ENCODE data around the gene UBL7.
"Not testable (repeated sequence)": the region's sequence is repeated elsewhere in the genome, so short reads cannot be mapped to it uniquely, and the experiment has no call there.

Gene UBL7

DNA sequence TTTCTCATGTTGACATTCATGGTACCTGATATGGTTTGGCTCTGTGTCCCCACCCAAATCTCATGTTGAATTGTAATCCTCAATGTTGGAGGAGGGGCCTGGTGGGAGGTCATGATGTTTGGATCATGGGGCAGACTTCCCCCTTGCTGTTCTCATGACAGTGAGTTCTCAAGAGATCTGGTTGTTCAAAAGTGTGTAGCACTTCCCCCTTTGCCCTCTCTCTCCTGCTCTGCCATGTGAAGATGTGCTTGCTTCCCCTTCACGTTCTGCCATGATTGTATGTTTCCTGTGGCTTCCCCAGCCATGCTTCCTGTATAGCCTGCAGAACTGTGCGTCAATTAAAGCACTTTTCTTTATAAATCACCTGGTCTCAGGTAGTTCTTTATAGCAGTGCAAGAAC lies 3.3 kb upstream of the UBL7 start:
- DNase-seq (ENCODE audit: low read depth in 2 of 3, low spot score in 1 of 3), result no peak

DNA sequence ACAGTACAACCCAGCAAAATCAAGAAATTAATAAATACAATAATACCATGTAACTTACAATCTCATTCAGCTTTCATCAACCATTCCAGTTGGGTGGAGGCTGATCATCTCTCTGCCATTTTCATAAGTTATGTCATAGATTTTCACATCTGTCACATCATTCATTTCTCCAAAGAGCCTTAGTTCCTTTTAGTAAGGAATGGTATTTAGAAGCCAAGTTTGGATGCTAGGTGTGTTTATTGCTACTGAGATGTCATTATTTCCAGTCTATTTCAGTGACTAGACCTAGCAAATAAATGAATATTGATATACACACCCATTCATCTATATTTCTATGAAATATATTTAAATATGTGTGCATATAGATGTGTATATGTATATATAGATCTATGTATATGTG lies 2.7 kb upstream of the UBL7 start:
- no peak for DNase-seq (ENCODE audit: low read depth in 2 of 3, low spot score in 1 of 3)

DNA sequence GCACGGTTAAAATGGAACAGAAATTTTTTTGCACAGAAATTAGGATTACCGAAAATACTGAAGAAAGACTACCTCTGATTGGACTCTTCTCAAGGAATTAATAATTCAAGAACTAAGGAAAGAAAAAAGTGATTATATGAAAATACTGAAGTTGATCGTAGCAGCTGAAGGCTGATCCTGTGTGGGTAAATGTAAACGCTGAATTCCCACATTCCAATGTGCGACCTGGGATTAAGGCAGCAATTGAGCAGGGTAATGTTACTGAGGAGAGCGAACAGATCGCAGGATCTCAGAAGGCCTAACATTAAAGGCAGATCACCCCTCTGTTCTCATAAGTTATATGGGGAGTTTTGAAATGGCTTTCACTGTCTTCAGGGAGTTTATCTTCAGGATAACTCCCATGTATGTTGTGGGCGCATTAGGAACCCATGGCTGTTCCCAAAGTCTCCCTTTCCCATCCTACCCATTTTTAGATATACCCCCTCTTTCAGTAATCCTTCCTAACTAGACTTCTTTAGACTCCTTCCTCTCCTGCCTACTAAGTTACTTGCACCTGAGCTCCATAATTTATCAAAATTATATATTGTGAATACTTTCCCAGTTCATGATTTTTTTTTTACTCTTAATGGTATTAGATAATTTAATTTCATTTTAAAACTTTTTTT lies 1.0 kb upstream of the UBL7 start:
- no peak for DNase-seq (ENCODE audit: low read depth in 2 of 3, low spot score in 1 of 3)

DNA sequence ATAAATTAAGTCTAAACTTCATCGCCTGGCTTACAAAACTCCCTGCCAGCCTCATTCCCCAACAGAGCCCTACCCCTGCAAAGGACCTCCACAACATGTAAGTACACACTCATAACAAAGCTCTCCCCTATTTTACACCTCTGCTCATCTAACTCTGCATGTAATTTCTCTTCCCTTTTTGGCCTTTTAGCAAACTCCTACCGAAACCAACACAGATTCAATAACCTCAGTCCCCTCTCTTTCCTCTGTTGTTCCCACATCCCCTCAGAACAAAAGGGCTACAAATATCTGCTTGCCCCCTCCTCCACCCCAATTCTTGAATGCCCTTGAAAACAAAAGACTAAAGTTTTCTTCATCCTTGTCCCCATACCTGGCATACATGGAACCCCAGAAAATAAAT lies 662 bp downstream of the UBL7 start:
- no peak for DNase-seq (ENCODE audit: low read depth in 2 of 3, low spot score in 1 of 3)

DNA sequence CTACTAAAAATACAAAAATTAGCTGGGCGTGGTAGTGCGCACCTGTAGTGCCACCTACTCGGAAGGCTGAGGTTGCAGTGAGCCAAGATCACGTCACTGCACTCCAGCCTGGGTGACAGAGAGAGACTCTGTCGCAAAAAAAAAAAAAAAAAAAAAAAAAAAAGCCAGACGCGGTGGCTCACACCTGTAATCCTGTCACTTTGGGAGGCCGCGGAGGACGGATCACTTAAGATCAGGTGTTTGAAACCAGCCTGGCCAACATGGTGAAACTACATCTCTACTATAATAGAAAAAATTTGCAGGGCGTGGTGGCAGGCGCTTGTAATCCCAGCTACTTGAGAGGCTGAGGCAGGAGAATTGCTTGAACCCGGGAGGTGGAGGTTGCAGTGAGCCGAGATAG lies 1.2 kb downstream of the UBL7 start:
- not testable (repeated sequence) for DNase-seq (ENCODE audit: low read depth in 2 of 3, low spot score in 1 of 3)

DNA sequence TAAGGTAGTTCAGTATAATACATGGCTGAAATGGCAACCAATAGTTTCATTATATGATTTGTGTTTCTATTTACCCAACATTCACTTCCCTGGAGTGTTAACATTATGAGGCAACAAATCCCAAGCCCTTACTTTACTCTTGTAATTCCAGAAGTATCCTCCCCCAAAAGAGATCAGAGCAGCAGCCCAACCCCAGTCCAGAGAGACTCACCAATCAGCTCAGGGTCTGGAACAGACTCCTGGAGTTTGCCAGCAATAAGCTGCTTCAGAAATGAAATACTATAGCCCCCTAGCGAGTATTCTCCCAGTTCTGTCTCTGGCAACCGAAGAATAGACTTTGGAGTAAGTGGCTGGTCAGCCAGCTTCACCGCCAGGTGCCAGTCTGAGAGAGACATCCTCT lies 2.5 kb downstream of the UBL7 start:
- DNase-seq (ENCODE audit: low read depth in 2 of 3, low spot score in 1 of 3), result no peak

DNA sequence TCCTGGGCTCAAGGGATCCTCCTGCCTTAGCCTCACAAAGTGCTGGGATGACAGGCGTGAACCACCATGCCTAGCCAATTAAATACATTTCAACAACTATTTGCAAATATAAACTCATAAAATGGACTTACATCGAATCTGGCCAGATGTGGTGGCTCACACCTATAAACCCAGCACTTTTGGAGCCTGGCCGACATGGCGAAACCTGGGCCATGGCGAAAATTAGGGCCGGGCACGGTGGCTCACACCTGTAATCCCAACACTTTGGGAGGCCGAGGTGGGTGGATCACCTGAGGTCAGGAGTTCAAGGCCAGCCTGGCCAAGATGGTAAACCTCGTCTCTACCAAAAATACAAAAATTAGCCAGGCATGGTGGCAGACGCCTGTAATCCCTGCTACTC lies 3.9 kb downstream of the UBL7 start:
- not testable (repeated sequence) for DNase-seq (ENCODE audit: low read depth in 2 of 3, low spot score in 1 of 3)

DNA sequence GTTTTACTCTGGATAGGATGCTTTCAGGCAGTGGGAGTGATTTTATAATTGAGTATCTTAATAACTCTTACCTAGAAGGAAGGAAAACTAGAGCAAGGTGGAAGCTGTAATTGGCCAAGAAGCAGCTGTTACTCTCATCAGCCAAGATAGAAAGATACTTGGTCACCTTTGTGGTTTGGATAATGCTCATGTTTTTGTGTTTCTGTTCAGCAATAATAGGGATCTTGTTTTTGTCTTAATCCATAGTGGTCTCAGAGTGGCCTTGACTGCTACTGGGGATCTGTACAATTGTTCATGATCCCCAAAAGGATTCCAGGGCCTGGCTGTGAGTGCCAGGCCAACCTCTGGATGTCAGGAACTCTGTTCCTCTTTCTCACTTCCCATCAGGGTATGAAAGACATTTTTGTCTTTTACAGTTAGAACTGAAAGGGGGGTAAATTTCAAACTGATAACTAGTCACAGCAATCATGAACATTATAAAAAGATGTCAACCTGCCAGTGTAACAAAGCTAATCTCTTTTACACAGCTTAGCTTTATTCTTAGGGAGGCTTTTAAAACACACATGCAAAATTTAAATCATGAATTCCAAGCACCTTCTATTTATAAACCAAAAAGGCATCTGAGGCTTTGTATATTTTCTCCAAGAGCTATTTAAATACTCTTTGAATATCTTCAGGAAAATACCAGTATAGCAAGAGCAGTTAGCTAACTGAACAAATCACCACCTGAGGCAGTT lies 6.0 kb downstream of the UBL7 start:
- no peak for DNase-seq (ENCODE audit: low read depth in 2 of 3, low spot score in 1 of 3)

DNA sequence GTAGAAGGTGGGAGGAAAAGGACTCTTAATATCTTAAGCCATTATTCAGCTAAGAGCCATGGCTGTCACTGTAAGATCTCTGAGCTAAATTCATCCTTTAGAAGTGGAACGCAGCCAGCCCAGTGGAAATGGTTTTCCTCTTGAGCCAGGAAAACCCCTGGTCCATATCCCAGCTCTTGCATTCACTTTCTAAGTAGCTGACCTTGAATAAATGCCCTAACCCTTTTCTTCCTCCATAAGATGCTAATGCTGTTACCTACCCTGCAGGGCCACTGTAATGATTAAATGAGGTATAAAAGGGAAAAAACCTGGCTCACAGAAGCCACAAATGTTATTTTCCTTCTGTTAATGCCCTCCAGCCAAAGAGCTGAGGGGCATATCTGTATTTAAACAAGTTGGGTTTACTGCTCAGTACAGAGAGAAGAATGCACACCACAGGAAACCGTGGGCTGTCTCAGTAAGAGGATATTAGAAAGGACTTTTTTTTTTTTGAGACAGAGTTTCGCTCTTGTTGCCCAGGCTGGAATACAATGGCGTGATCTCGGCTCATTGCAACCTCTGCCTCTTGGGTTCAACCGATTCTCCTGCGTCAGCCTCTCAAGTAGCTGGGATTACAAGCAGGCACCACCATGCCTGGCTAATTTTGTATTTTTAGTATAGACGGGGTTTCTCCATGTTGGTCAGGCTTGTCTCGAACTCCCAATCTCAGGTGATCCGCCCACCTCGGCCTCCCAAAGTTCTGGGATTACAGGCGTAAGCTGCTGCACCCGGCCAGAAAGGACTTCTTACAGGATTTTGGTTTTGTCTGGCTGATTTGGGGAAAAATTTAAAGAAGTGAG lies 6.8 kb downstream of the UBL7 start:
- DNase-seq (ENCODE audit: low read depth in 2 of 3, low spot score in 1 of 3), result no peak

DNA sequence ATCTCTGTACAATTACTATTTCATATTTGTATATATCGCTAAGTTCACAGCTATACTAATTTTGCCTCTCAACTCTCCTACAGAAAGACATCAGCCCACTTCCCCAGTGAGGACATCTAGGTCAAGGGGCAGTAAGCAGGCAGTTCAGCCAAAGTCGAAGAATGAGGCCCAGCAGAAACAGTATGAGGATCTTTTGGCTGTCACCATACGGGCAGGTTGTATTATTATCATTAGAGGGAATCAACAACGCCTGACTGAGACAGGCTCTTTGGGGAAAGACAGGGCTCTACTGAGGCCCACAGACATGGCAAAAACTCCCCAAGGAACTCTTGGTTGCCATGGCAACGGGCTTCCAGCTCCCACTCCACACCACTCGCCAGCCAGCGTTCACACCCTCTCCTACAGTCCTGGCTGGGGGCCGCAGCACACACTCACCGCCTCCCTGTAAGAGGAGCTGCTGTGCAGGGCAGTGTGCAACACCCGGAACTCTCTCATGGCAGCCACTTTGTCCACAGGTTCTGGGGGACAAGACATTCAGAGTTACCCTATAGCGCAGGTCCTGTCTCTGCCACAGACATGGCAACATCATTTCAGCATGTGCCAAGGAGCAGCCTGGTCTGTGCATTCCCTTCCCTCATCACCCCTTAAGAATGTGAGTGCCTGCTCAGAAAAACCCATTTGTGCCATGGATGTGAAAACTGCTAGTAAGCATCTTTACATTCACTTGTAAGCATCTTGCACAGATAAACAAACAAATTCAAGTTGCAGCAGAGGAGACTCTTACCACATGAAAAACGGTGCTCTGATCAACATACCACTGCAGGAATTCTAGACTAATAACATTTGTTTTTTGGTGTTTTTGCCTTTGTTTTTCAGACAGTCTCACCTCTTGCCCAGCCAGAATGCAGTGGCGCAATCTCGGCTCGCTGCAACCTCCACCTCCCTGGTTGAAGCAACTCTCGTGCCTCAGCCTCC lies 8.8 kb downstream of the UBL7 start:
- no peak for DNase-seq (ENCODE audit: low read depth in 2 of 3, low spot score in 1 of 3)

DNA sequence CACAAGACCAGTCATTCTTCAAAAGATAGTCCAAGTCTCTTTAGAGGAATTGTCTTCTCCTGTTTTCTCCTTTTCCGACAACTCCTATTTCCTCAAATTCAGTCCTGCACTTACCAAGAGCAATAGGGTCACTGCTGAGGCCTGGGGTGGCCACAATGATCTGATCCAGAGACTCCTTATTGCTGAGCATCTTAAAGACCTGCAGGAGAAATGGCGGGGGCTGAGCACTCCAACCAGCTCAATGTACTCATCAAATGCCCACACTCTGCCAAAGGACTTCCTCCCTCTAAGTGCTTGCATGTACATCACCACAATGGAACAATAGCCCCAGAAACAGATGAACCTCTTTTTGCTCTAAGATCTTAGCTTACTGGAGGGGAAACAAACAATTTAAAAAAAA lies 9.6 kb downstream of the UBL7 start:
- DNase-seq (ENCODE audit: low read depth in 2 of 3, low spot score in 1 of 3), result no peak

DNA sequence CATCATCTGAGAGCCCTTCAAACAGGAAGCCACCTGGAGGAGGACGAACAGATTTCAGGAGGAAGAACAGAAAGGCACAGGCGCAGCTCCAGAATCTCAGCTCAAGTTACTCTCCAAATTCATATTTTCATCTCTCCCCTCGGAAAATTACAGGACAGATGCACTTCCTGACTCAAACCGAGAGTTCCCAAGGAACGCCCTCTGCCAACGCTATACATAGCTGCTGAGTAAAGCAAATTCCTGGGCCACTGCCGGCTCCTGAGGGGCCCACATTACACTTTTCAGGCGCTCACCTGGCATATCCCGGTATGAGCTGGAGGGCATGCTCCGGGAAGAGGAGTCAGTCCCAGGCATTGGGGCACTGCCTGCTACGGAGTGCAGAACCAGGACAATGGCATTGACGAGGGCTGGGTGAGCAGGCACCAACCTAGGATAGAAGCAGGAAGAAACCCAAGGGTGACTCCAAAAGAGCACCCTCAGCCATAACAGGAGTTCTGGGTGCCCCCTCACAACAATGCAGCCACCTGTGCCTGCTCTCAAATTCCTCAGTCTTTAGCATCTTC lies 11.2 kb downstream of the UBL7 start:
- no peak for DNase-seq (ENCODE audit: low read depth in 2 of 3, low spot score in 1 of 3)

DNA sequence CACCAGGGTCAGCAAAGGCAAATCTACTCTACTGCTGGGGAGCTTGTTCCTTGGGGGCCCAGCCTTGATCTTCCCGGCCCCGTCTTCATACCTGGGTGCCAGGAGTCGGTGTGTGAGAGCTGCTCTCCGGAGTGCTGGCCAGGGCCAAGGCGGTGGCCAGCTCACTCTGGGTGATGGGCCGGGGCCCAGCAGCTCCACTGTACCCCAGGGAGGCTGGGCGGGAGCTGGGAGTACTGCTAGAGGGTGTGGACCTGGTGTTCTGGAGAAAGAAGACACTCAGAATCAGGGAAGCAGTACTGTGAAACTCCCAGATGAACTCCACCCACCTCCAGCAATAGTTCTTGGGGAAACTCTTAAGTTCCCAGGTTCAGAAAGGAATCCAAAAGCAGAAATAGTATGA lies 11.9 kb downstream of the UBL7 start:
- DNase-seq (ENCODE audit: low read depth in 2 of 3, low spot score in 1 of 3), result no peak

DNA sequence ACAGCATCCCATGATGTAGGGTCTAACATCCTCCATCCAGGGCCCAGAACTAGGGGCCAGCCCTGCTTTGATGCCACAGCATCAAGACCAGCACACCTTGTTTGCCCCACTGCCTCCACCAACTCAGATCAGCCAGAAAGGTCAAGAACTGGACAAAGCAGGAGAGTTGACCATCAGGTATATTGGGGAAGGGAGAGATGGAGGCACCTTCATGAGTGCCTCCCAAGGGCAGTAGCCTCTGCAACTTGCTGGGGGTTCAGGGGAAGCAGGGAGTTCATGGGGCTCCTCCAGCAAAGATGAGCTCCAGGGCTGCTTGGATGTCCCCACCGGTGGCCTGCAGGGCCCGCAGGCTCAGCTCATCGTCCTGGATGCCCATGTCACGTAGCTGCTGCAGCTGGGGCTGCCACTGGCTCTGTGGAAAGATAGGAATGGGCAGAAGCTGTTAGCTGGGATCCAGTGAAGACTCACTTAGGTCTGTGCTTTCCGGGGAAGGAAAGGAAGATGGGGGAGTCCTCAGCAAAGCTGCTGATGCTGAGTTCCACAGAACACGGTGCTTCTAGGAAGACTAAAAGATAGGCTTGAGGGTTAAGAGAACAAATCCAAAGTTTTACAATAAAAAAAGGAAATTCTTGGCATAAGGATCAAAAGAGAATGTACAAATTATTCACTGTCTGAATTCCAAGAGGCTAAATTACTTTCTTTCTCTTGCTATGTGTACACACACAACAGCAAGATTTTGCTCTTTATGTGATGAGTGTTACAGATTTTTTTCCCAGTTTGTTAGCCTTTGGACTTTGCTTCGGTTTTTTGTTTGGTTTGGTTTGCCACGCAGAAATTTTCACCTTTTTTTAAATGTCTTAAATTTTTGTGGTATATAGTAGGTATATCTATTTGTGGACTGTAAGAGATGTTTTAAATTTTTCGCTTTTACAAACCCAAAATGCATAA lies 14.9 kb downstream of the UBL7 start:
- DNase-seq (ENCODE audit: low read depth in 2 of 3, low spot score in 1 of 3), result no peak

DNA sequence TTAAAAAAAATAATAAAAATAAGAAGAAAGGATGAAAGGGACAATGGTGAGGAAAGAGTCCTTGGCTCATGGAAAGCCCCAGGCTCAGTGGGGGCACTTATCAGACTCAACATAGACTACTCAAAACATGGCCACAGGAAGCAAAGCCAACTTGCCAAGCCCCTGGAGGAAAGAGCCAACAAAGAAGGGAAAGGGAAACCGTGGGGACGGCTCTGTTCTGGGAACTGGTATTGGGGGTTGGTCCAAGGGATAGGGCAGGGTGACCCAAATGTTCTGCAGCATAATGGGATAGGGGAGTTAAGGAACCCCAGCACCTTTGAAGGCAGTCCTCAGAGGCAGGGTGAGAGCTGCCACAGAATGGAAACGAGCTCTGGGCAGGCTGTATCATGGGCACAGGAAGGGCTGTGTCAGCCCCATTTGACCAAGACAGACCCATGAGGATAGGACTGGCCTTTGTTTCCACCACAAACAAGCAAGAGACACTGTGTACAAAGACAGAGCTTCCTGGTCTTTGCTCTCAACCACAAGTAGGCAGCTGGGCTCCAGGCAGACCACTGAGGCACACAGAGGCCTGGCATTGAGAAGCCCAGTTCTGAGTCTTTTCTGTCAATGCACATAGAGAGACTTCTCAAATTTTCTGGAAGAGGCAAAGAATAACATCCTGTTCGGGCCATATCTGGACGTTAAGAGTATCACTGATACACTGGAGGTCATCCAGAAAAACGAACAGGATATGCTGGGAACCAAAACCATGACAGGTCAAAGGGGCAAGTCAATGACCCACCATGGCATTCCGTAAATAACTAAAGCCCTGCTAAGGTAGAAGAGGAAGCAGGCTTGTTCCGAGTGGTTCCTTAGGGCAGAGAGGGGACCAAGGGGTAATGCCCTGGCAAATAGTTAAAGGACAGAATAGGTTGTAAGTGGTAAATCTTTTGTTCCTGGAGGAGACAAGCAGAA lies 16.6 kb downstream of the UBL7 start:
- no peak for DNase-seq (ENCODE audit: low read depth in 2 of 3, low spot score in 1 of 3)

DNA sequence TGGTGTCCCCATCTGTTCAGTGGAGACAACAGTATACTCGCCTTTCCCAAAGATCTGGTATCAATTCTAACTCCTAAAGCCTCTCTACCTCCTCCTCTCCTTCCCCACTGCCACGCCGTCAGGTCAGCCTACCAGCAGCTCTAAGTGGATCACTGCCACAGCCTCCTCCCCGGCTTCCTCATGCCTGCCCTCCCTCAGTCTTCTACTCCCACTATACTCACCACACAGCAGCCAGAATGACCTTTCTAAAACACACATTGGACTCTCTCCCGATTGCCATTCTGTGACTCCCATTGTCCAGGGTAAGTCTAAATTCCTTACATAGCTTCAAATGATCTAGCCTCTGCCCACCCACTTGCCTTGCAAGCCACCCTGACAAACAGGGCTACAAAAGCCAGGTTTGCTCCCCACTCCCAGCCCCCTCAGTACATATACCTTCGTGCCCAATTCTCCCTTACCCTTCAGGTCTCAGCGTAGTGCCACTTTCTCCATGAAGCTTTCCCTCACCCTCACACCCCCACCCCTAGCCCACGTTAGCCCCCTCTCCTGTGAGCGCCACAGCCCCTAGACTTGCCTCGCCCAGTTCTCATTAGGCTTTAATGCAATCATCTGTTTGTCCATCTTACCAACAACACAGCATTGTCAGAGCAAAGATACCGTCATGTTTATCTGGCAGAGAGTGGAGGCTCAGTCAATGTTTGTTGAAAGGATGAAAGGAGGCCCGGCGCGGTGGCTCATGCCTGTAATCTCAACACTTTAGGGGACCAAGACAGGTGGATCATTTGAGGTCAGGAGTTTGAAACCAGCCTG lies 17.7 kb downstream of the UBL7 start:
- DNase-seq (ENCODE audit: low read depth in 2 of 3, low spot score in 1 of 3), result no peak

DNA sequence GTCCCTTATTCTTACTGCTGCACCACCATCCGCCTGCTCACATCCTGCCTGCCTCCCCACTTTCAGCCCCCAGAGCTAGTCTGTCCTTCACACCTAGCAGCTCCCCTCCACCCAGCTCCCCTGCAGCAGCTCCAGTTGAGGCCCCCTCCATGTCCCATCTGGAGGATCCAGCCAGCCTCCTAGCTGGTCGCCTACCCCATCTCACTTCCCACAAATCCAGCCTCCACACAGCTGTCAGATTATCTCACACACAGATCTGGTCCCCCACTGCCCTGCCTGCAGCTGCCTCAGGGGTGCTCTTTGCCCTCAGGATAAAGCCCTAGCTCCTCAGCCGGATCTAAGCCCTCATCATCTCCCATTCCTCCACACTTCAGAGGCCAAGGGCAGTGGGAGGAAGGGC lies 18.4 kb downstream of the UBL7 start:
- DNase-seq (ENCODE audit: low read depth in 2 of 3, low spot score in 1 of 3), result no peak

DNA sequence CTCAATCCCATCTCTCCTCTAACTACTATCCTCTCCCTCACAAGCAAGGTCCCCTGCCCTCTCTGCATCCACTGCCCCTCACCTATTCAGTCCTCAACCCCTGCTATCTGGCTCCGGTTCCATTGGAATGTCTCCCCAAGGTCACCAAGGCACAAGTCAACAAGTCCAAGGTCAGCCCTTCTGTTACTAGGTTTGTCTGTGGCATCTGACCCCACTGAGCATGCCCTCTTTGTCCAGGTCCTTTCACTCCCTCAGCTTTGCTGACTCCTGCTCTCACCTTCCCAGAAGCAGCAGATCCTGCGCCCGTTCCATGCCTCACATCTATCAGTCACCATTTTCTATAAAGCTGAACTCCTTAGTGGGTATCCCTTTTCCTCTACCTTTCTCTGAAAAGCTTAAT lies 18.9 kb downstream of the UBL7 start:
- no peak for DNase-seq (ENCODE audit: low read depth in 2 of 3, low spot score in 1 of 3)

All from stimulated activated CD4-positive, alpha-beta T cell treated with anti-CD3 and anti-CD28 coated beads, Interleukin-12 subunit alpha, Interleukin-12 subunit beta, amount 100 ng/mL, for 48 hours (primary cell).